ENCODE data around the gene NFKBIA. TPM values are rescaled to one million over a fixed set of nuclear protein-coding genes. Genes with fewer than 3 reads are reported as not detected.
A peak's percentile ranks its signal among the peaks of the same experiment; 100 is the strongest.

Gene NFKBIA
- total and polyA plus RNA-seq, 2 donors (not counting 1 experiment from before 2014, with no cell fraction given), result 17.7 to 67.9 TPM

GRCh38 chr14:35400648-35401421 lies 3.7 kb downstream of the NFKBIA start:
- Histone ChIP-seq H3K9me3 (ENCODE audit: control insufficient read depth, insufficient read depth, low read depth, low read length) (no peaks in the 10 kb centered on the region), H3K27me3 (ENCODE audit: control insufficient read depth, insufficient read depth, low read length) (no peaks in the 10 kb centered on the region), H4K20me1 (ENCODE audit: control insufficient read depth, extremely low read depth, insufficient read depth, low read length) (no peaks in the 10 kb centered on the region), H3K27ac (ENCODE audit: insufficient read depth, low read length) (no peak overlapping the region), H2AFZ (ENCODE audit: low read length) (no peak overlapping the region), H3K9ac (ENCODE audit: insufficient read depth, low read length) (no peak overlapping the region), H3K36me3 (ENCODE audit: control insufficient read depth, insufficient read depth, low read length) (peaks cover 20% of the 10 kb centered on the region), H3K79me2 (ENCODE audit: control insufficient read depth, insufficient read depth, low read length) (peaks cover 16% of the 10 kb centered on the region), H3K4me2 (ENCODE audit: extremely low read depth, insufficient read depth, low read length) (peak overlapping the region; percentile 5), H3K4me3 (replicated peaks in 1 of 4; ENCODE audit: control extremely low read depth in 1 of 4, insufficient read depth in 1 of 4, low read depth in 3 of 4, low read length in 4 of 4) (peak overlapping the region in 2 of 4 experiments; percentile 75 to 92), H3K4me1 (ENCODE audit: control insufficient read depth, extremely low read depth, insufficient read depth, low read length) (peaks cover 14% of the 10 kb centered on the region)
- DNase-seq (ENCODE audit: low read depth in 2 of 2), result no peak
- TF ChIP-seq CTCF (conservative IDR thresholded peaks at IDR 0.05 in 1 of 2, IDR thresholded peaks at IDR 0.05 in 1 of 2; ENCODE audit: low read depth in 1 of 2, low read length in 2 of 2) (no peak), EZH2 (IDR thresholded peaks at IDR 0.05; ENCODE audit: low read length, missing control alignments) (no peak)

- DNase-seq (ENCODE audit: low read depth in 2 of 2), result no peak
These were observed 5.2 kb downstream of the NFKBIA start for GRCh38 chr14:35399083-35399937.

More at GRCh38 chr14:35399083-35399937, 5.2 kb downstream of the NFKBIA start:
- Histone ChIP-seq H3K4me3 (replicated peaks in 1 of 4; ENCODE audit: control extremely low read depth in 1 of 4, insufficient read depth in 1 of 4, low read depth in 3 of 4, low read length in 4 of 4) (no peak overlapping the region), H3K4me1 (ENCODE audit: control insufficient read depth, extremely low read depth, insufficient read depth, low read length) (peaks cover 10% of the 10 kb centered on the region), H3K9ac (ENCODE audit: insufficient read depth, low read length) (no peak overlapping the region), H3K27me3 (ENCODE audit: control insufficient read depth, insufficient read depth, low read length) (no peaks in the 10 kb centered on the region), H2AFZ (ENCODE audit: low read length) (no peak overlapping the region), H3K9me3 (ENCODE audit: control insufficient read depth, insufficient read depth, low read depth, low read length) (no peaks in the 10 kb centered on the region), H3K79me2 (ENCODE audit: control insufficient read depth, insufficient read depth, low read length) (peaks cover 15% of the 10 kb centered on the region), H4K20me1 (ENCODE audit: control insufficient read depth, extremely low read depth, insufficient read depth, low read length) (no peaks in the 10 kb centered on the region), H3K4me2 (ENCODE audit: extremely low read depth, insufficient read depth, low read length) (no peak overlapping the region), H3K27ac (ENCODE audit: insufficient read depth, low read length) (no peak overlapping the region), H3K36me3 (ENCODE audit: control insufficient read depth, insufficient read depth, low read length) (peaks cover 20% of the 10 kb centered on the region)
- TF ChIP-seq EZH2 (IDR thresholded peaks at IDR 0.05; ENCODE audit: low read length, missing control alignments) (no peak), CTCF (conservative IDR thresholded peaks at IDR 0.05 in 1 of 2, IDR thresholded peaks at IDR 0.05 in 1 of 2; ENCODE audit: low read depth in 1 of 2, low read length in 2 of 2) (no peak)

All from fibroblast of lung (primary cell).